Occipital lobe (tissue), 2 donors: ENCODE data around the gene CARMIL1. TPM values are rescaled to one million over a fixed set of nuclear protein-coding genes. Genes with fewer than 3 reads are reported as not detected.

Experiments used
- DNase-seq: peaks from one replicate; lab custom pipeline; 2025; lab: John Stamatoyannopoulos, UW
- total RNA-seq: library from RNA; depleted of rRNA; stranded (reverse); fragments of >200 nt; gene quantifications from one replicate; pipeline ENCODE4 v1.2.3, GENCODE V29; 2014

The CARMIL1 gene
- total RNA-seq, 1 donor from 2014 or later, result 30.4 TPM

- no peak for DNase-seq
These were observed 28.8 kb downstream of the CARMIL1 start for GRCh38 chr6:25307805-25308494.

GRCh38 chr6:25309886-25310285 is 30.7 kb downstream of the CARMIL1 start:
- DNase-seq, result no peak

DNA sequence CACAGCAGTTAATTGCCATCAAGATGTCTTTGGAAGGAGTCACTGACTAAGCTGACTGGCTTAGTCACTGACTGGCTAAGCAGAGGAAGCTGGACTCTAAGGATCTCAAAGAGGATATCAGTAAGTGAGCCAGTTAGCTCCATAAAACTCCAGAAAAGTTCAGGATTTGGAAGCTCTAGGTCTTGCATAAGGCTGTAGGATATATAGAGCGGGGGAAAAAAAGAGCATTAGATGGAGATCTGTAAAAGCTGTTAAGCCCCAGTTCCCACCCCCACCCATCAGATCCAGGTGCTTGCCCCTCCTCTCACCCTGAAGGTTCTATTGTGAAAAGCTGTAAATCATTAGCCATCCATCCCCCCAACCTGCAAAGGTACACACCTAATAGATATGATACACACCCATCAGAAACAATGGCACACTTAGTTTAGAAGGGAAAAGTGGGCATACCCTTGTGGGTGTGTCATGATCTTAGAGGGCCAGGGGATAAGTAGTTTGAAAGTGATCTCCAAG is 32.2 kb downstream of the CARMIL1 start:
- no peak for DNase-seq

DNA sequence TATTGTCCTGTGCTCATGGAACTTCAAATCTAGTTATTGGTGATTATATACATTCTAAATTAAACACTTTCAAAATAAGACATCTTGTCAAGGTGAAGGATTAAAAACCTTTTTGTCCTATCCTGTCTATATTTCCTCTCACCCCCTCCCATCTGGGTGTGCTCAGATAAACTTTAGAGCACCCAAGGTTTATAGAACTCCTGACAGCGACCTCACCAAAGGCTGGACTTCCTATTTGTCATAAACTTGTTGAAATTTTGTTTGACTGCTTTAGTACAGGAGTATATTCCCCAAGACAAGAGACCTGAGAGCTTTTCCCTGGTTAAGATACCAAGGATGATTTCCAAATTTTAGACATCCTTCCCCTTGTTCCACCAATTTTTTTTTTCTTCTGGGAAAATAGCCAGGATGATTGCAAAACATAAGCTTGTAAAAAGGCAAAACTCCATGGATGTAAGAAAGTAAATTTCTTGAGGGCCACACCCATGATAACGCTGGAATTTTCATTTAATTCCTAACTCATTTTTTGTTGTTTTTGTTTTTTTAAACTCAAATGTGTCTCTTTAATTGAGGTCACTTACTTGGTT is 33.0 kb downstream of the CARMIL1 start:
- DNase-seq, result no peak

DNA sequence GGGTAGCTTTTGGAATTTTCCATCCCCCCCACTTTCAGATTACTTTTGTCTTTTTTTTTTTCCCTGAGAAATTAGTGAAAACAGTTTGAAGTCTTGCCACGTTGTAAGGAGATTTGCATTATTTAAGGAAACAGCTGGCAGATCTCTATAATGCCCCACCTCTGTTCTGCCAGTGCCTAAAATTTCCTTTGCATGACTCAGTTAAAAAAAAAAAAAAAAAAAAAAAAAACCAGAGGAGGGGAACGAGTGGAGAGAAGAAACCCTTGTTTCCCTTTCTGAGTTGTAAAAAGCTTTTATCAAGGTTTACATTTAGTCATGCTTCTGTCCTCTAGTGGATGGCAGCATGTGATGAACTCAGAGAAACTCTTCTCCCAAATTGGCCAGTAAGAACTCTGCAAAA is 33.5 kb downstream of the CARMIL1 start:
- DNase-seq, result no peak

DNA sequence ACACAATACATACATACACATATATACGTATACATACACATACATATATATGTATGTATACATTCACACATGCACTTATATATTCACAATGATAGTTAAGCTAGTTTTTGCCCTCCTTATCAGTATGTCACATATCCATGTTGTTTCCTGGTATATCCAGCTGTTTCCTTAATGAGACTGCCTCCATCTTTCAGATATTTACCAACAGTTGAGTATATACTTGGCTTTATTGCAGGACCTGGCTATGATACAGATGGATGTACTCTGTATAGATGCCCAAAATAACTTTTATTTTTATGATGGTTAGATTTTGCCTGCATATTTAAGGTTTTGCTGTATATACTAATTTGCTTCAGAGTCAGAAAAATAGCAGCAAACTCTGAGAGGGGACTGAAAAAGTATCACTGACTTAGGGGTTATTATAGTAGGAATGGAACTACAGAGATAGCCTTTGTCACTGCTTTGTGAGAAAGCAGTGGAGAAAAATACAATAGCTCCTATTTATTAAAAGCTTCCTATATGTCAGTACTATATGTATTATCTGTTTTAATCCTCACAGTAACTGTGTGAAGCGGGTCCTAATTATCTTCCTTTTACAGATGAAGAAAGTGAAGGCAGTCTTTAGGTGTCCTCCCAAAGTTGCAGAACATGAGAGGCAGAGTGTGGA is 35.5 kb downstream of the CARMIL1 start:
- DNase-seq, result no peak

GRCh38 chr6:25315194-25316177 is 36.3 kb downstream of the CARMIL1 start:
- no peak for DNase-seq

DNA sequence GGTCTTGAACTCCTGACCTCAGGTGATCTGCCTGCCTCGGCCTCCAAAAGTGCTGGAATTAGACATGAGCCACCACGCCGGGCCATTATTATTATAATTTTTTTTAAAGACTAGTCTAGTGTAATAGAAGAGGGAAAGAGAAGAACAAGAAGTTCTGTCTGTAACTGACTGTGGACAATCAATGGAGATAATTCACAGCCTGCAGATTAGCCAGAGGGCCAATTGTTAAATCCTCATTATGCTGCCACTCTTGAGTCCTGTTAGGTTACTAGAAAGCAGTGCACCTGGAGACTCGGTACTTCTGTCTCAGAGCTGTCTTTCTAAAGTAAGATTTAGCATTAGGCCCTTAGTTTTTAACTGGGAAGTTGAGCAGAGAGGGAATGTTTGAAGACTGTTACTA is 37.5 kb downstream of the CARMIL1 start:
- DNase-seq, result no peak

GRCh38 chr6:25318589-25318988 is 39.4 kb downstream of the CARMIL1 start:
- DNase-seq, result no peak

- DNase-seq, result no peak
These were observed 41.3 kb downstream of the CARMIL1 start for GRCh38 chr6:25320459-25320858.

DNA sequence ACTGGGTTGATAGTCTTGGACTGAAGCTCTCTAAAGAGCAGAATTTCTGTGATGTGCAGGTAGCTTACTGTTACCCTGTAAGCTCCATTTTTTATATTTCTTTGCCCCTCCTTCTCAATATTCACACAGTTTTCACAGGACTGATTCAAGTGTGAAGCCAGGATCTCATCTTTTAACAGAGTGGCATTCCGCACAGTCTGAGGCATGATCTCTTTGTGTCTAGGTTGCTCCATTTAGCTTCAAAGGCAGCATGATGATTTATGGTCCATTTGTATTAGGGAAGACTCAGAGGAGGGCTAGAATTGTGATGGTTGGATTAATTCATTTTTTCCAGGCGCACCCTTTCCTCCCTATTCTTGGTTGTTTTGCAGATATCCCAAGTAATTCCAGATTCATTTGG is 43.5 kb downstream of the CARMIL1 start:
- DNase-seq, result no peak

DNA sequence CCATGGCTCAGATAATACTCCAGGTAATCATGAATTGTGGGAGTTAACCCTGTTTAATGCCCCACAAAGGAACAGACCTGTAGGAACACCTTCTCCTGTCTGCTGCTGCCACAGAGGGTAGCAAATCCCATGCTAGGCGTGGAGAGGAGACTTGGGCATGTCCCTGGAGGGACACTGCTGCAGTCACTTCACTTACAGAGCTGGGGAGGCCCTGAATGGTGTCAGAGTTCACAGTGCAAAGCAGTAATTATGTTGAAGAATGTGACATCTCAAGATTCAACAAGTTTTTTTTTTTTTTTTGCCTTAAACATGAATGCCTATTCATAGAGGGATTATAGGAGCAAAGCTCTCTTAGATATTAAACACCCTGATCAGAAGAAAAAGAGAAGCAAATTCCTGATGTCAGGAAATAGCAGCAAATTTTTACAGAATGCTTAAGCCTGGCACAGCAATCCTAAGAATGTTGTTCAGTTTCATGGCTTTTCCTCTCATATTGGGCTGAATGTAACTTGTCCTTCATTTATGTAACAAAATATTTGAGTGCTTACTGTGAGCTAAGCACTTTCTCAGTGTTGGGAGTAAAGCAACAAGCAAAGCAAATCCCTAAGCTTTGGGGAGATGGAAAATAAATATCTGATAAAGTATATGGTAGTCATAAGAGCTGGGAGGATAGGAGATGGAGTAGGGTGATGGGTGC is 45.0 kb downstream of the CARMIL1 start:
- no peak for DNase-seq

DNA sequence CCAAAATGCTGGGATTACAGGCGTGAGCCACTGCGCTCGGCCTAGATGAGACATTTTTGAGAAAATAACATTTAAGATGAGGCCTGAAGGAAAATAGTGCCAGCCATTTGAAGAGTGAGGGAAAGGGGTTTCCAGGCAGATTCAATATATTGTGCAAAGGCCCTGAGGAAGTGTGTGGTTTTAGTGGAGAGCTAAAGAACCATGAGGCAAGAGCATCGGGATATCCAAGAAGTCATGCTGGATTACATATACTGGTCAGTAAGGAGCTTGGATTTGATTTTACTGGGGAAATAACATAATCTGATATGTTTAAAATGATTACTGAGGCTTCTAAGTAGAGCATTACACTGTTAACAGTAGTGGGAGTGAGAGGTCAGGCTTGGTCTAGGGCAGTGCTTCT is 47.0 kb downstream of the CARMIL1 start:
- DNase-seq, result no peak

GRCh38 chr6:25326960-25327359 is 47.8 kb downstream of the CARMIL1 start:
- DNase-seq, result no peak

DNA sequence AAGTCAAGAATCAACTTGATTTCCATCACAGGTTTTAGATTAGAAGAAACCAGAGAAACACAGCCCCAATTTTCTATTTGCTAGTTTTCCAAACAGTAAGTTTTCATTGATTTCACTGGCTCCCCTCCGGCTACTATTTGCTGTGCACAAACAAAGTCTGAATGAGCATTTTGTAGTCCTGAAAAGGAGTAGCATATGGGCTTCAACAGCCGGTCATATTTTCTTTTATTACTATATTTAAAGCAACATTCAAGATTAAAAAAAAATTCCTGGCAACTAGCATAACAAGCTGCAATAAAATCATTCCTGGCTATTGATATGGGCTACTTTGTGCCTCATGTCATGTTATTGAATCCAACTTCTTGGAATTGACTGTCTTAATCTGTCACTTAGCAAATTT is 48.3 kb downstream of the CARMIL1 start:
- no peak for DNase-seq

GRCh38 chr6:25329161-25329817 is 50.1 kb downstream of the CARMIL1 start:
- DNase-seq, result no peak

- no peak for DNase-seq
These were observed 50.8 kb downstream of the CARMIL1 start for GRCh38 chr6:25329982-25330381.

DNA sequence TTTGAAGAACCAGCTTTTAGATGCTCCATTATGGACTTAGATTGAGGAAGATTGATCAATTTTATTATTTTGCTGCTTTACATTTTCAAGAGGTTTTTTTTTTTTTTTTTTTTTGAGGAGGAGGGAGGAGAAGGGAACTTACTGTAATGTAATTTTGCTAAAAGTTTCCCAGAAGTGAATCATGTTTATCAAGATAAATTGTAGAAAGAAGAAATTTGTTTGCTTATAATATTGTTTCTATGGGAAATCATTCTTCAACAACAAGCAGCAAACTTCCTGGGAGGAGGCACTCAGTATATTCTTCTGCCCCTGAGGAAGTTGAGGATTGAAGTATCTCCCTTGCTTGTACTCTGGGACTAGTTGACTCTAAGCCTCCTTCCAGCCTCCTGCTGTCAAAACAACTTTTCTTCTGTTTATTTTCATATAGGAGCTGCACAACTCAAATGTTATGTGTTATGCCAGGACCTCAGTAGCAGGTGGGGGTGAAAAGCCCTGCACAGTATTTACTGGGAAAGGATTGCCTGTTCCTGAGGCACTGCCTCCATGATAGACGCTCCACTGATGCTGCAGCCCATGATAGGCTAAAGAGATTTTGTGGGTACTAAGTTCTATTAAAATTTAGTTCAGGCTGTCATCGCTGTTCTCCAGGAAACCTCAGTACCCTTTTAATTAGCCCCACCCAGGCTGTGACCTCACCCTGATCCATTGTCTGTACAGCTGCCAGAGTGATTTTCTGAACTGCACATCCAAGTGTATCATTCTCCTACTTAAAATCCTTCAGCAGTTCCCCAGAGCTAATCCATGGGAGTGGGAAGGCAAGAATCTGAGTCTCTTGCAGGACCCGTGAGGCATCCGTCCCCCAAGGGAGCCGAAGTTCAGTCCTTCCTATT is 51.9 kb downstream of the CARMIL1 start:
- no peak for DNase-seq

GRCh38 chr6:25332165-25332564 is 53.0 kb downstream of the CARMIL1 start:
- DNase-seq, result no peak
